ENCODE measurements around the gene FIGNL2. TPM values are rescaled to one million over a fixed set of nuclear protein-coding genes. Genes with fewer than 3 reads are reported as not detected.

Gene FIGNL2
- 0.22 to 0.41 TPM (median 0.30 TPM) in 5 replicates for total RNA-seq (2022; extraction: Qiagen RNA extraction; ENCODE audit: low read depth)

DNA sequence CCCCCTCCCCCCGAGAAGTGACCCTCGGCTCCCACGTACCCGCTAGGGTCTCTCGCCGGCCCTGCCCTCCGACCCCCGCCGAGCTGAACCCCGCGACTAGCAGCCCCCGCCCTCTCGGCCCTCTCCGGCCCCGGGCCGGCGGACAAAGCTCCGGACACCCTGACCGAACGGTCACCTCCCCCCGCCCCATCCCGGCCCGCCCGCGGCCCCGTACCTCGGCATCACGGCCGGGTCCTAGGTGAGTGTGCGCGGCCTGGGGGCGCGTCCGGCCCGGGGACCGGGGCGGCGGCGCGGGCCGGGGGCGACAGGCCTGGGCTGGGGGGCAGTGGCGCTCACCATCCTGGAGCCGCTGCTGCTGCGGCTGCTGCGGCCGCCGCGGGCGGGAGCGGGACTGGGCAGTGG is at the start of gene FIGNL2:
Gene FIGNL2, minus strand, starts transcription at position 393 of the 402 bp plus-strand sequence. CDS start 26,305 bp downstream, outside the sequence.

GRCh38 chr12:51887476-51888315 is 39.2 kb upstream of the FIGNL2 start, which contains the start of gene ANKRD33:
Gene ANKRD33 (plus strand): TSS chr12:51888103. CDS start chr12:51888187, 84 bp downstream.

Other genes starting within 250 kb of the FIGNL2 start
- 0.14 to 0.24 TPM in 2 of 5 replicates, not detected in the others for gene ANKRD33, start 39.4 kb upstream of the FIGNL2 start, total RNA-seq (2022; extraction: Qiagen RNA extraction; ENCODE audit: low read depth)
- gene ACVRL1, start 58.8 kb upstream of the FIGNL2 start, total RNA-seq (2022; extraction: Qiagen RNA extraction; ENCODE audit: low read depth), result 0.06 to 0.15 TPM (median 0.12 TPM) in 3 of 5 replicates, not detected in the others
- 14.1 to 17.9 TPM (median 16.7 TPM) in 5 replicates for gene ACVR1B, start 103.0 kb upstream of the FIGNL2 start, total RNA-seq (2022; extraction: Qiagen RNA extraction; ENCODE audit: low read depth)
- gene TAMALIN, start 158.2 kb upstream of the FIGNL2 start, total RNA-seq (2022; extraction: Qiagen RNA extraction; ENCODE audit: low read depth), result 0.17 to 1.3 TPM (median 0.61 TPM) in 5 replicates
- gene NR4A1, start 202.7 kb upstream of the FIGNL2 start, total RNA-seq (2022; extraction: Qiagen RNA extraction; ENCODE audit: low read depth), result 28.1 to 48.1 TPM (median 36.7 TPM) in 5 replicates
- 74.0 to 98.4 TPM (median 94.9 TPM) in 5 replicates for gene ATG101, start 221.3 kb upstream of the FIGNL2 start, total RNA-seq (2022; extraction: Qiagen RNA extraction; ENCODE audit: low read depth)
- not detected in 5 replicates for gene SMIM41, start 231.0 kb upstream of the FIGNL2 start, total RNA-seq (2022; extraction: Qiagen RNA extraction; ENCODE audit: low read depth)